Muscle of leg (tissue), 11 donors: ENCODE results near the gene PEMT. TPM values are rescaled to one million over a fixed set of nuclear protein-coding genes. Genes with fewer than 3 reads are reported as not detected.

Experiments used
- DNase-seq: peaks from one replicate; pipeline ENCODE4 v3.0.0; 2013
- H3K27ac ChIP-seq: one replicate; pipeline ENCODE4 v1.5.1; 2013; ENCODE audit warnings: mild to moderate bottlenecking, low read length, control low read depth
- H3K27me3 ChIP-seq: one replicate; pipeline ENCODE4 v1.6.1; 2013; ENCODE audit warnings: low read length; ENCODE audit not compliant: control insufficient read depth, insufficient read depth
- H3K36me3 ChIP-seq: one replicate; pipeline ENCODE4 v1.6.1; 2013; ENCODE audit warnings: low read length; ENCODE audit not compliant: control insufficient read depth, insufficient read depth
- H3K4me1 ChIP-seq: one replicate; pipeline ENCODE4 v1.6.1; 2013; ENCODE audit warnings: low read length; ENCODE audit not compliant: control insufficient read depth, insufficient read depth
- H3K4me3 ChIP-seq: one replicate; pipeline ENCODE4 v1.5.1; 2013; ENCODE audit warnings: low read length, control low read depth
- H3K9me3 ChIP-seq: replicated peaks from 2 replicates; pipeline ENCODE4 v1.6.1; 2013; ENCODE audit warnings: low read depth, low read length; ENCODE audit not compliant: control insufficient read depth
- WGBS: methylation state at CpG from one replicate; pipeline ENCODE4 v1.1.5; 2013; ENCODE audit warnings: missing lambda C conversion rate; ENCODE audit not compliant: insufficient coverage; 5-methylcytosine and 5-hydroxymethylcytosine counted together
- polyA plus RNA-seq, 8 donors: library from polyadenylated mRNA; unstranded; fragments of 120-200 nt; gene quantifications; one replicate each; pipeline versions ENCODE4 v1.2.1 to v1.2.3, GENCODE V29; 2013; ENCODE audit warnings: inconsistent platforms in 1 of 8, low replicate concordance in 1 of 8; ENCODE audit not compliant: insufficient read length in 8 of 8, insufficient read depth in 1 of 8
- total RNA-seq: library from RNA; stranded (reverse); fragments of 120-200 nt; gene quantifications from one replicate; pipeline ENCODE4 v1.2.4, GENCODE V29; 2013

Gene PEMT
- total and polyA plus RNA-seq, 9 donors = 20.0 to 28.6 (median 24.5) TPM

DNA sequence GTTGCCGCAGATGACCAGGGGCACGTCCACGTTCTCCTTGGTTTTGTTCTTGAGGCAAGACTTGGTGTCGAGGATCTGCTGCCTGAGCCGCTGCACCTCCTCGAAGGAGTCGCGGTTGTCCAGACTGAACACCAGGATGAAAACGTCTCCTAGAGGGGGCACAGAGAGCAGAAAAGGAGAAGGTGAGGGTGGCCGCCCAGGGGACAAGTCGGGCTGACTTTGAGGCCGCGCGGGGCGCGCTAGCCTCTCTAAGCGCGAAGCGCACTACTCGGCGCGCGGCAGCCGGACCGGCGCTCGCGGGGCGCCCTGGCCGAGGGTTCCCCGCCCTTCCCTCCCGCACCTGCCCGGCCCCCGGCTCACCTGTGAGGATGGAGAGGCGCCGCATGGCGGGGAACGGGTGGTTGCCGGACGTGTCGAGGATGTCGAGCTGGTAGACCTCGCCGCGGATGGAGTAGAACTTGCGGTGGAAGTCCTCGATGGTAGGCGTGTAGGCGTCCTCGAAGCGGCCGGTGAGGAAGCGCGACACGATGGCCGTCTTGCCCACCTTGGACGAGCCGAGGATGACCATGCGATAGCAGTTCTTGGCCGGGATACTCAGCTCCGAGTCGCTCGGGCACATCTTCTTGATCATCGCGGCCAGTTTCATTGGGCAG, 95.8 kb downstream of the PEMT start:
- peak overlapping the region; percentile 51 for H3K4me3 ChIP-seq
- under 1% methylated on average over 64 of the region's 65 CpGs for WGBS
- peak; percentile 43 for DNase-seq
- peaks cover 29% of the 10 kb centered on the region for H3K36me3 ChIP-seq
- H3K4me1 ChIP-seq = peaks cover 57% of the 10 kb centered on the region
- H3K9me3 ChIP-seq = no peaks in the 10 kb centered on the region
- H3K27ac ChIP-seq = peak overlapping the region; percentile 35
- peaks cover 9% of the 10 kb centered on the region for H3K27me3 ChIP-seq

DNA sequence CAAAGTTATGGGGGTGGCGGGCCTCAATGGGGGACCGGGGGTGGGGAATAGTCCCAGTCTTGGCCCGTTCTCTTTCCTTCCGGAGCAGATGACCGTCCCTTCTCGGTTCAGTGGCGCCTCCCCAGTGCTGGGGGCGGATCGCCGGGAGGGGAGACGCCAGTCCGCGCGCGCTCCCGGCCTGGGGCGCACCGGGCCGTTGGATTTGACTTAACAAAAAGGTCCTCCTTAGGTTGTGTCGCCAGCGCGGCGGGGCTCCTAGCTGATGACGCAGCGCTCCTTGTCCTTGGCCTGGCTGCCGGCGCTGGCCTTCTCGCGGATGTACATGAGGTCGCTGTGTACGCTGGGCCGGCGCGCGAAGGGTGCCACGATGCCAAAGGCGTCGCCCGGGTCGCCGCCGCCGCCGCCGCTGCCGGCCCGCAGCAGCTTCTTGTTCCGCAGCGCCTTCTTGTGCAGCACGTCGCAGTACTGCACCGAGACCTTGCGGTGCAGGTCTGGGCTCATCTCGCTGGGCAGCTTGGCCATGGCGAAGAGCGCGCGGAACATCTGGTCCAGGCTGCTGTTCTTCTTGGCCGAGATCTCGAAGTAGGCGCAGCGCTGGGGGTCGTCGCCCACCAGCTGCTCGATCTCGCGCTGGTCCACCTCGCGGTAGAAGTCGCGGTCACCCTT, 96.5 kb downstream of the PEMT start:
- H3K4me1 ChIP-seq = peaks cover 60% of the 10 kb centered on the region
- peak; percentile 69 for DNase-seq
- WGBS = under 1% methylated on average over 71 of the region's 71 CpGs

DNA sequence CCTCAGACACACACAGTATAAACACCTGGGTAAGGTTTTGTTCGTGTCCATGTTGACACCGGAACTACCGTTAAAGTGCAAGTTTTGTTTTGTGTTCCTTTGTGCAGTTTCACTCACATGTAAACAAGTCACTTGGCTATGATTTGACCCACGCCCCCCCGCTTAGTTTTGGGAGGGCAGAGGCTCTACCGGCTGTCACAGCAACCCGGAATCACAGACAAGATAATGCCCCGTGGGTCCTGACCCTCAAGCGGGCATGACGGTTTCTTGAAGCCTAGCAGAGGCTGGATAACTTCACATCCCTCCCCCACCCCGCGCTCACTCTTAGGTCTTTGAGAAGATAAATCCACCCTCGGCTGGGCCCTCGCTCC, 97.0 kb downstream of the PEMT start:
- Histone ChIP-seq H3K4me3 (peak overlapping the region; percentile 51), H3K9me3 (no peaks in the 10 kb centered on the region), H3K27ac (peak overlapping the region; percentile 20), H3K4me1 (peaks cover 60% of the 10 kb centered on the region), H3K36me3 (peaks cover 30% of the 10 kb centered on the region), H3K27me3 (peaks cover 9% of the 10 kb centered on the region)
- no peak for DNase-seq
- 39% methylated on average over 3 of the region's 14 CpGs for WGBS

More for the DNA sequence above, 96.5 kb downstream of the PEMT start:
- Histone ChIP-seq H3K9me3 (no peaks in the 10 kb centered on the region), H3K27me3 (peaks cover 9% of the 10 kb centered on the region), H3K36me3 (peaks cover 30% of the 10 kb centered on the region), H3K4me3 (peak overlapping the region; percentile 51), H3K27ac (peak overlapping the region; percentile 35)

DNA sequence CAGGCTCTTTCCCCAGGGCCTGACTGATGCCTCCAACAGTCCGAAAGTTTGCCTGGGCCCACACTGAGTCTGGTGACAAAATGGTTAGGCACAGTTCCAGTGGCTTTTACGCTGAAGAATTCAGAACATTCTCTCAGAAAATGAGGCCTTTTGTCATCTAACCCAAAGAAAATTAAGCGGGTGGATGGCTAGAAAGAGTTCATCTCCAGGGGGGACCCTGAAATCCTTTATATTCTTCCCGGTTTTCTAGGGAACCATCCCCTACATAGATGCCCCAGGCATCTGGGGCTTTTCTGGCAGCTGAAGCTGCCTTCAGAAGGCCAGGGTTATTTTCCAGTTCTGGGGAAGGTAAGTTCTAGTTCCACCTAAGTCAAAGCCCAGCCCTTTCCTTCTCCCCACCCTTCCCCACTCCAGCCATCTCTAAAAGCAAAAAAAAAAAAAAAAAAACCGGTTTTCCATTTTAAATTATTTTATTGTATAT, 97.5 kb downstream of the PEMT start:
- WGBS = 86% methylated on average over 1 of the region's 5 CpGs
- Histone ChIP-seq H3K9me3 (no peaks in the 10 kb centered on the region), H3K27me3 (peaks cover 9% of the 10 kb centered on the region), H3K36me3 (peaks cover 30% of the 10 kb centered on the region), H3K4me3 (no peak overlapping the region), H3K4me1 (peaks cover 60% of the 10 kb centered on the region), H3K27ac (no peak overlapping the region)
- DNase-seq = no peak

DNA sequence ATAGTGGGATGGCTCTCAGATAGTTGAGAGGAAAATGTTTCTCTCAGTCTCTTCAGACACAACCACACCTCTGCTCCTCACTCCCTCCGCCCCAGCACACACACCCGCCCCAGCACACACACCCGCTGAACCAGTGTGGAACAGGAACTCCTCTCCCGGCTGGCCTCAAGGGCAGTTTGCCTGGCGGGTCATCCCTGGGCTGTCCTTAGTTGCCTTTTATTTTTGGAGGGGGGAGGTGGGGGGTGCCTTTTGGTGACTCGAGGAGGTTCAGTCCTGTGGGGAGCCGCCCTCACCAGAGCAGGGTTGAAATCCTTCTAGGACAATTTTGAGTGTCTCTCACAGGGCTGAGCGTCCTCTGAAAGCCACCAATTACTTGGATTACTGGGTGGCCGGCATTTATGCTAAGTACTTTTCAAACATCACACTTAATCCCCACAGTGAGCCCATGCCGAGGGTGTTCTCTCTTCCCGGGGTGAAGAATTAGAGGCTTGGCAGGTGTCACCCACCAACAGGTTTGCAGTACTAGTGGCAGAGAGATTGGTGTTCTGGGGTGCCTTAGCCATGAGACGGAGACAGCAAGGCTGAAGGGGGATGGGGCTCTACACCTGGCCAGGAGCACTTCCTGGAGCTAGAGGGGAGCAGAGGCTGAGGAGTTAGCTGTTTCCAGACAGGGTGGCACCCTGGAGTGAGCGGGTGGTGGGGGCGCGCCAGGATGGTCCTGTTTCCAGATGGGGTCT, 98.1 kb downstream of the PEMT start:
- Histone ChIP-seq H3K4me1 (peaks cover 60% of the 10 kb centered on the region), H3K36me3 (peaks cover 30% of the 10 kb centered on the region), H3K4me3 (no peak overlapping the region), H3K27ac (no peak overlapping the region), H3K27me3 (peaks cover 6% of the 10 kb centered on the region), H3K9me3 (no peaks in the 10 kb centered on the region)
- no peak for DNase-seq
- 58% methylated on average over 8 of the region's 15 CpGs for WGBS

DNA sequence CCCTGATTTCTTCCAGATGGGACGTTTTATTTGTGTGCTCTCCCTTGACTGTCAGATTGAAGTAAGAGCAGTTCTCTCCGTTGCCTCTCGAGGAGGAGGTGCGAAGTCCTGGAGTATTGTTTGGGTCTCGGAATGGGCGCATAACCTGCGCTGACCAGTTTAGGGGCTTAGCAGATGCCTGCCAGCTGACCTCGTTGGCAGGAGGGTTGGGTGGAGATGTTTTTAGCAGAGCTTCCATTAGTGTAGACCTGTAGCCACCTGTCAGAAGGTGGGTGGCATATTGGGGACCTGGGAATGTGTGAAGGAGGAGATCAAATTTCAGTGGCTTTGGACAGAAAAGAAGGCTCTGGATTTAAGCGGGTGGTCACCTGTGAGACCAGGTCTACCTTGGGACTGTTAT, 98.9 kb downstream of the PEMT start:
- DNase-seq = no peak
- Histone ChIP-seq H3K27me3 (peaks cover 6% of the 10 kb centered on the region), H3K27ac (no peak overlapping the region), H3K36me3 (peaks cover 33% of the 10 kb centered on the region), H3K9me3 (no peaks in the 10 kb centered on the region), H3K4me1 (peaks cover 59% of the 10 kb centered on the region), H3K4me3 (no peak overlapping the region)
- 65% methylated on average over 8 of the region's 9 CpGs for WGBS

DNA sequence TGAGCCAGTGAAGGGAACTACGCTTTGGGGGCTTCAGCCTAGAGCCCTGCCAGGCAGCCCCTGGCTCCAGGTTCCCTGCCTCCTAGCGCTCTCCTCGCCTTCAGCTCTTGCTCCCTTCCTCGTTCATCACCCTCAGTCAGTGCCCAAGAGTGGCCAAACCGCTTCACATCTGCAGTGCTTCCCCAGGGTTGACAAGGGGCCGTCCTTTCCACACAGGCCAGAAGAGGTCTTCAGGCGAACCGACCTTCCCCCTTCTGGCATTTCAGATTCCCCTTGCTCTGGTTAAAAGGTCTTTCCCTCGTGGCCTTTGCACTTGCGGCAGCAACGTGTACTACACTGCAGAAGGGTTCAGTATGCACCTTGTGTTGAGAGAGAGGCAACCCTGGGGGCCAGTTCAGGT, 99.4 kb downstream of the PEMT start:
- no peak for DNase-seq
- H3K36me3 ChIP-seq = peaks cover 33% of the 10 kb centered on the region
- no peaks in the 10 kb centered on the region for H3K9me3 ChIP-seq
- H3K4me3 ChIP-seq = no peak overlapping the region
- H3K4me1 ChIP-seq = peaks cover 56% of the 10 kb centered on the region
- peaks cover 6% of the 10 kb centered on the region for H3K27me3 ChIP-seq
- 42% methylated on average over 11 of the region's 11 CpGs for WGBS
- no peak overlapping the region for H3K27ac ChIP-seq

DNA sequence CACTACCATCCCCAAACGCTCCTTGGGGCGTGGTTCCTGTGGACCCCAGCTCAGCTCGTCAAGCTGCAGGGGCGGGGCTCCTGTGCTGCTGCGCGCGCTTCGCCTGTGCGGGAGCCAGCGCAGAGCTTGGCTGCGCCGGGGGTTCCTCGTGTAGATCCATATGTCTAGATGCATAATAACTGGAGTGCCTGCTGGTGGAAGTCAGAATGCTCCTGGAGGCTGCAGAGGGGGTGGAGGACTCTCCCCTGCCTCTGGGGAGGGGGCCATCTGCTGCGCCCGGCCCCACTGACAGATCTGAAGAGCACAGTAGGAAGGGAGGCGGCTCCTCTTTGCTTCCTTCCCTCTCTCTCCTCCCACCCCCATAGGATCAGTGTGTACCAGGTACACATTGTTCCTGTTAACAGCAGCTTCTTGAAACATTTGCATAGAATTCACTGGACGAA, 99.9 kb downstream of the PEMT start:
- Histone ChIP-seq H3K36me3 (peaks cover 33% of the 10 kb centered on the region), H3K4me3 (no peak overlapping the region), H3K27me3 (peaks cover 6% of the 10 kb centered on the region), H3K4me1 (peaks cover 52% of the 10 kb centered on the region), H3K27ac (no peak overlapping the region), H3K9me3 (no peaks in the 10 kb centered on the region)
- no peak for DNase-seq
- no CpG with 5 or more reads among the region's 17 CpGs for WGBS

DNA sequence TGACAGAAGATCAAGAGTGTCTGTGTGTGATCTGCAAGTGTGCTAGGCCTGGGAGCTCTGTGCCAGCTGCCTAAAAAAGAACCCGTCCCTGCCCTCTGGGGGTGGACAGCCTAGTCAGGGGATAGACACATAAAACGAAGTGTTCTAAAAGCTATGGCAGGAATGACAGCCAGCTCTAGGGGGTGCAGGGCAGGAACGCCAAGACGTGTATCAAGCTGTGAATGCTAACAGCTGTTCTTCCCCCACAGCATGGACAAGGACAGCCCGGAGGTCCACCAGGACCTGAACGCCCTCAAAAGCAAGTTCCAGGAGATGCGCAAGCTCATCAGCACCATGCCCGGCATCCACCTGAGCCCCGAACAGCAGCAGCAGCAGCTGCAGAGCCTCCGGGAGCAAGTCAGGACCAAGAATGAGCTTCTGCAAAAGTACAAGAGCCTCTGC, 100.5 kb downstream of the PEMT start:
- DNase-seq = no peak
- H3K27me3 ChIP-seq = peaks cover 6% of the 10 kb centered on the region
- no peaks in the 10 kb centered on the region for H3K9me3 ChIP-seq
- H3K36me3 ChIP-seq = peaks cover 37% of the 10 kb centered on the region
- no peak overlapping the region for H3K4me3 ChIP-seq
- WGBS = 73% methylated on average over 10 of the region's 10 CpGs
- peaks cover 51% of the 10 kb centered on the region for H3K4me1 ChIP-seq
- H3K27ac ChIP-seq = no peak overlapping the region

DNA sequence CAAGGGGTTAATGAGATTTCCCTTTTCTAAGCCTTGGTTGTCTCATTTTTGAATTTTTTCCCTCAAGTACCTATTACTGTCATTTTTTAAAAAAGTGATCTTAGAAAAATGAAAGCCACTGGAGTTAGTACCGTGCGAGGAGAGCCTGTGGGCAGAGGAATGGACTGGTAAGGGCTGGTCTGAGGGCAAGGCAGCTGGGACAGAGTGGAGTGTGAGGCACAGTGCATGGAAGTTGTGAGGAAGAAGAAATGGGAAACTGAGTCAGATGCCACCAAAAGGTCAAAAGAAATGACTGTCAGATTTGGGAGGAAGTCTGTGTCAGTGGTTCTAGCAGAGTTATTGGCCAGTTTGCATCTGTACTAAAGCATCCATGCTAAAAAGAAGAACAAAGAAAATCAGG, 103.5 kb downstream of the PEMT start:
- Histone ChIP-seq H3K27ac (no peak overlapping the region), H3K4me3 (no peak overlapping the region), H3K4me1 (peaks cover 31% of the 10 kb centered on the region), H3K36me3 (peaks cover 38% of the 10 kb centered on the region), H3K27me3 (no peaks in the 10 kb centered on the region), H3K9me3 (no peaks in the 10 kb centered on the region)
- 100% methylated on average over 1 of the region's 2 CpGs for WGBS
- DNase-seq = no peak
